IPS-18a (cell line): ENCODE results near the gene GAS6.
A peak's percentile ranks its signal among the peaks of the same experiment; 100 is the strongest.

Experiments
- H3K27ac ChIP-seq: one replicate; pipeline ENCODE4 v1.5.1; 2013; ENCODE audit warnings: low read length
- H3K27me3 ChIP-seq: one replicate; pipeline ENCODE4 v1.6.1; 2013; ENCODE audit warnings: mild to moderate bottlenecking, low read length; ENCODE audit not compliant: control insufficient read depth, insufficient read depth
- H3K36me3 ChIP-seq: one replicate; pipeline ENCODE4 v1.6.1; 2013; ENCODE audit warnings: low read depth, low read length; ENCODE audit not compliant: control insufficient read depth
- H3K4me1 ChIP-seq: one replicate; pipeline ENCODE4 v1.6.1; 2013; ENCODE audit warnings: low read depth, low read length; ENCODE audit not compliant: control insufficient read depth
- H3K4me3 ChIP-seq: one replicate; pipeline ENCODE4 v1.5.1; 2013; ENCODE audit warnings: low read length
- H3K9ac ChIP-seq: one replicate; pipeline ENCODE4 v1.6.1; 2013; ENCODE audit warnings: mild to moderate bottlenecking, low read length, moderate library complexity
- H3K9me3 ChIP-seq: one replicate; pipeline ENCODE4 v1.6.1; 2013; ENCODE audit warnings: low read depth, low read length; ENCODE audit not compliant: control insufficient read depth

Gene GAS6

DNA sequence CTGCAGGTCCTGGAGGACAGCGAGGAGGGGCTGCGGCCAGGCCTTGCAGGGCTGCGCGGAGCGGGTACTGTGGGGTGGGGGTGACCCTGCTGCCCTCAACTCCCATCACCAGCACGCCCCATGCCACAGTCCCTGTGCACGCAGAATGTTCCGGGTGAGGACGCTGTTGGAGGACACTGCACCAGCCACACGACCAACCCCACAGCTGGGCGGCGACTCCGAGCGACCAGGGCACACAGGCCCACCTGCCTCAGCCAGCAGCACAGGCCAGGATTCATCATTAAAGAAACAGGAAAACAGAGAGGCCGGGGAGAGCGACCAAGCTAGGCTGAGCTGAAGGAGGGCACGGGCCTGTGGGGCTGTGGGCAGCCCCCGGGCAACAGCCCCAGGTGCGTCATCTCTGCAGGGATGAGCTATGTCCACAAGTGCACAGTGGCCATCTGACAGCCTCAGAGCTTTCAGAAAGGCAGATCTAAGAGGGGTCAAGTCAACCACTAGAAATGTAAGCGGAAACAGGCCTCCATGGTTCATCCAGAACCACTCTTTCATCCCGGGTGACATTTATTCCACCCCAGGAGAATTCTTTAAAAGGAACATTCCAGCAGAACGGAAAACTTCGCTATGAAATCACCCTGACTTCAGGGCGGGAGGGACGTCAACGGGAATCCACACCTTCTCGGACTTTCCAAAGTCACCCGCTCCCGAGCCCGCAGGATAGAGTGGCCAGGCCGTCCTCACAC, 1.5 kb downstream of the GAS6 start:
- no peak overlapping the region for H3K27ac ChIP-seq
- peaks cover 37% of the 10 kb centered on the region for H3K4me1 ChIP-seq
- H3K9ac ChIP-seq, result no peak overlapping the region
- peaks cover 32% of the 10 kb centered on the region for H3K27me3 ChIP-seq
- H3K36me3 ChIP-seq, result no peaks in the 10 kb centered on the region
- peak overlapping the region; percentile 60 for H3K4me3 ChIP-seq
- H3K9me3 ChIP-seq, result no peaks in the 10 kb centered on the region

DNA sequence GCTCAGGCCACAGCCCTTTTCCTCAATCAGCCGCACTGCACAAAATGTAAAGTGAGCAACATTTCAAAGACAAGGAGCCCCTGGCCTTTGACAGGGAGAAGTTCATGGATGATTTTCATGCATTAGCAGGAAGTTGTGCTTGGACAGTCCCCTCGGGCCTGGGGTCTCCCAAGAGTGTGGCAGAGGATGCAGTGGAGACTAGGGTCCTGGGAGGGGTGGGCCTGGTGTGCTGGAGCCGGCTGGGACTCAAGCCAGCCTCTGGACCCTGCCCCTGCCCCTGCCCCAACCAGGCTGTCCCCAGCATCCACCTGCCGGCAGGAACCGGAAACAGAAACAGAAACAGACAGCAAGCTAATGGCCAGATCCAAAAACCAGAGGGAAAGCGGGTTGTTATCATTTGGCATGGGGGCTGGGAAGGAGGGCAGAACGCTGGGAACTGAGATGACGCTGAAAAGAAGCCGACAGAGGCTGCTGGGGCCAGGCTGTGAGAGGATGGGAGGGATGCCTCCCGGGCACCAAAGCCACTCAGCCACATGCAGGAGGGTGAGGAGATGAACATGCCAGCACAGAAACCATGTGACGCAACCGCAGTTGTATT, 2.3 kb downstream of the GAS6 start:
- Histone ChIP-seq H3K27ac (no peak overlapping the region), H3K36me3 (no peaks in the 10 kb centered on the region), H3K27me3 (peaks cover 32% of the 10 kb centered on the region), H3K9ac (no peak overlapping the region), H3K9me3 (no peaks in the 10 kb centered on the region), H3K4me3 (no peak overlapping the region), H3K4me1 (peaks cover 37% of the 10 kb centered on the region)

- H3K4me3 ChIP-seq, result peak overlapping the region; percentile 2
- peaks cover 31% of the 10 kb centered on the region for H3K27me3 ChIP-seq
- peaks cover 37% of the 10 kb centered on the region for H3K4me1 ChIP-seq
- no peaks in the 10 kb centered on the region for H3K9me3 ChIP-seq
- peak overlapping the region; percentile 34 for H3K9ac ChIP-seq
- H3K27ac ChIP-seq, result peak overlapping the region; percentile 62
- no peaks in the 10 kb centered on the region for H3K36me3 ChIP-seq
These were observed 3.0 kb downstream of the GAS6 start for GRCh38 chr13:113860665-113861432.

DNA sequence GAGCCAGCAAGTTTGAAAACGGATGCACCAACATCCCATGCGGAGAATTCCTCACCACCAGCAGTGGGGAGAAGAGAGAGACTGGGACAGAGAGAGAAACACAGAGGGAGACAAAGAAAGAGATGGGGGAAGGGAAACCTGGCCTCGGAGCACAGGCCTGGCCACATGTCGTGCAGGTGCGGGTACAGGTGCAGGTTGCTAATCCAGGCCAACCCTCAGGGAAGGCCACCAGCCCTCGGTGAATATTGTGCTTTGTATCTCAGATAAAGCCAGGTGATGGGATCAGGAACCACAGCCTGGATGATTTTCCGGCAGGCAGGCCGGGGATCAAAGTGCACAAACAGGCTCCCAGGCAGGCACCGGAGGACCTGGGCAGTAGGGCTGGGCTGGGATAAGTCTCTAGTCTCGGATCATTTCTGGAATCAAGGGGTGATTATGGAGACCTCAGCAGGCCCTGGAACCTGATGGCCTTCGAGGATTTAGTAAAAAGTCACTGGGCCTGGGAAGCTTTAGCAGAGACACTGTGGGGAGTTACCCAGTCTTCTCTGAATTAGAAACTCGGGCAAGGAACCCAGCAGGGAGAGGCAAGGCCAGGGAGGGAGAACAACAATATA, 3.7 kb downstream of the GAS6 start:
- Histone ChIP-seq H3K27ac (peak overlapping the region; percentile 62), H3K9me3 (no peaks in the 10 kb centered on the region), H3K27me3 (peaks cover 24% of the 10 kb centered on the region), H3K4me3 (peak overlapping the region; percentile 2), H3K9ac (peak overlapping the region; percentile 34), H3K36me3 (no peaks in the 10 kb centered on the region), H3K4me1 (peaks cover 37% of the 10 kb centered on the region)

DNA sequence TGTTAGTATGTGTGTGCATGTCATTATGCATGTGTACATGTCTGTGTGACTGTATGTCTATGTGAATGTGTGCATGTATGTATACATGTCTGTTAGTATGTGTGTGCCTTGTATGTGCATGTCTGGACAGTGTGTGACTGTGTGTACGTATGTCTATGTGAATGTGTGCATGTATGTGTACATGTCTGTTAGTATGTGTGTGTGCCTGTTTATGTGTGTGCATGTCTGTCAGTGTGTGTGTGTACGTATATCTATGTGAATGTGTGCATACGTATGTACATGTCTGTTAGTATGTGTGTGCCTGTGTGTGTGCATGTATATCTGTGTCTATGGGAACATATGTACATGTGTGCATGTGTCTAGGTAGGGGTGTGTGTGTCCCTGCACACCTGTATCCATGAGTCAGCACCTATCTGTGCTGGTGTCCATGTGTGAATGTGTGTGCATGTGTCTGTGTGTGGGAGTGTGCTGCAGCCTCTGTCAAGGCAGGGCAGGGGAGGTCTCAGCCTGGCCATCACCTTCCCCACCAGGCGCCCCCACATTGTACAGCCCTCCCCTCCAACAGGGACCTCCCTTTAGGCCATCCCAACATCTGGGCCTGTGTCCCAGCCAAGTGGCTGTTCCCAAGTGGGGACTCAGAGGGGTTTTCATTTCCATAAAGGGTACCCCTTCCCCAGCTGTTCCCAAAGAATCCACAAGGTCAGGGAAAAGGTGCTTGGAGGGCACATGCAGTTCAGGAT, 4.4 kb downstream of the GAS6 start:
- Histone ChIP-seq H3K4me3 (peak overlapping the region; percentile 2), H3K36me3 (no peaks in the 10 kb centered on the region), H3K9me3 (no peaks in the 10 kb centered on the region), H3K9ac (peak overlapping the region; percentile 34), H3K4me1 (peaks cover 37% of the 10 kb centered on the region), H3K27me3 (peaks cover 17% of the 10 kb centered on the region), H3K27ac (peak overlapping the region; percentile 62)

DNA sequence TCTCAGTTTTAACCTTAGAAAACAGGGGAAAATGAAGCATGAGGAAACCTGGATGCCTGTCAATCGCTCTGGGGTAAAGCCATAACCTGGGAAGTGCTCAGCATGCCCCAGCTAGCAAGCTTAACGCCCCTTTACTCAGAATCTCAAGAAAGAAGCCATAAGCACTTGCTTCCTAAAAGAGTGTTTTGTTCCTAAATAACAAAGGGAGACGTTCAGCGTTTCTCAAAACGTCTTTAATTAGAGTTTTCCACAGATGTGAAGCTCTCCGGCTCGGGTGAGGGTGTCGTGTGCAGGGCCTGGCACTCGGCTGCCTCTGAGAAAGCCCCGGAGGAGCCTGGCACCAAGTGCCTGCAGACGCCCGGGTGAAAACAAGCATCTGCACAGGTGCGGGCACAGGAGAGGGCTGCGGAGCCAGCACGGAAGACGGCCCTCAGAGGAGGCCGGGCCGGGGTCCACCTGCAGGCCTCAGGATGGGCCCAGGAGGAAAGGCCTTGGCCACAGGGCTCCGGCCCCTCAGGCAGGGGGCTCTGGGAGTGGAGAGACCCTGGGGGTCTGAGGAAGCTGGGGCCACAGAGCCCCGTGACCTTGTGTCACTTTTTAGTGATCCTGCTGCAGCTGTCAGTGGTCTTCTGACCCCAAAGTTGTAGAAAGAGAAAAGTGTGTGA, 6.2 kb downstream of the GAS6 start:
- no peak overlapping the region for H3K9ac ChIP-seq
- peaks cover 32% of the 10 kb centered on the region for H3K4me1 ChIP-seq
- H3K4me3 ChIP-seq, result no peak overlapping the region
- H3K36me3 ChIP-seq, result no peaks in the 10 kb centered on the region
- peaks cover 9% of the 10 kb centered on the region for H3K27me3 ChIP-seq
- no peak overlapping the region for H3K27ac ChIP-seq
- no peaks in the 10 kb centered on the region for H3K9me3 ChIP-seq

DNA sequence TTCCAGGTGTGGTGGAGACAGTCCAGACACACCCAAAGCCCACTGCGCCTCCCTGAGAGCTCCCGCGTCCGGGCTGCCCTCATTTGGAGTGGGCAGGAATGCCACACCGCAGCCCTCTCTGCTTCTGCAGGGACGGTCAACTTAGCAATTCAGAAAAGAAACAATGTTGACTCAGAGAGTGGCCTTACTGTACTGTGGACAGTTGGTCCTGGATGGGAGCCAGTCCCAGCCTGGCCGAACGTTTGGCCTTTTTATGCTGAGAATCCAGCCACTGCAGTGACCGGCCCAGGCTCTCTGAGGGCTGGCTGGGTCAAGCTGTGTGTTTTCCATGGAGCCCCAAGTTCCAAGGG, 7.2 kb downstream of the GAS6 start:
- no peak overlapping the region for H3K4me3 ChIP-seq
- H3K9me3 ChIP-seq, result no peaks in the 10 kb centered on the region
- H3K27me3 ChIP-seq, result no peaks in the 10 kb centered on the region
- H3K36me3 ChIP-seq, result no peaks in the 10 kb centered on the region
- H3K9ac ChIP-seq, result no peak overlapping the region
- no peak overlapping the region for H3K27ac ChIP-seq
- H3K4me1 ChIP-seq, result peaks cover 24% of the 10 kb centered on the region

GRCh38 chr13:113855931-113856715, 7.8 kb downstream of the GAS6 start:
- H3K36me3 ChIP-seq, result no peaks in the 10 kb centered on the region
- no peak overlapping the region for H3K4me3 ChIP-seq
- H3K9ac ChIP-seq, result no peak overlapping the region
- no peaks in the 10 kb centered on the region for H3K9me3 ChIP-seq
- H3K27me3 ChIP-seq, result no peaks in the 10 kb centered on the region
- no peak overlapping the region for H3K27ac ChIP-seq
- peaks cover 19% of the 10 kb centered on the region for H3K4me1 ChIP-seq

GRCh38 chr13:113855012-113855921, 8.6 kb downstream of the GAS6 start:
- Histone ChIP-seq H3K4me1 (peaks cover 11% of the 10 kb centered on the region), H3K36me3 (no peaks in the 10 kb centered on the region), H3K9ac (no peak overlapping the region), H3K9me3 (no peaks in the 10 kb centered on the region), H3K27ac (no peak overlapping the region), H3K4me3 (no peak overlapping the region), H3K27me3 (no peaks in the 10 kb centered on the region)
